GM12878 (cell line): ENCODE measurements around the gene GRK1. TPM values are rescaled to one million over a fixed set of nuclear protein-coding genes. Genes with fewer than 3 reads are reported as not detected.

ENCODE experiments used
- polyA plus RNA-seq, 11 experiments: library from polyadenylated mRNA; depleted of rRNA in 4 of 11; unstranded in 6 of 11; stranded (reverse) in 5 of 11; fragments of >200 nt; fragmentation: Nextera tagmentation in 4 of 11; fragmentation: Illumina TruSeq in 1 of 11; extraction: Ambion mirVana in 4 of 11; extraction: Trizol in 1 of 11; gene quantifications; 1 replicate in 1 of 11; 2 replicates in 10 of 11; pipeline versions ENCODE4 v1.2.1 to v1.2.3, GENCODE V29; 2011 to 2016; ENCODE audit warnings: inconsistent platforms in 2 of 11, missing spikeins in 2 of 11, low read depth in 1 of 11
- total RNA-seq, 4 experiments: library from RNA; depleted of rRNA in 3 of 4; stranded (reverse); fragments of >200 nt in 3 of 4; fragmentation: Illumina TruSeq in 1 of 4; extraction: Trizol in 1 of 4; gene quantifications; 2 replicates each; pipeline versions ENCODE4 v1.2.1 to v1.2.3, GENCODE V29; 2013 to 2021

GRK1 gene
- total and polyA plus RNA-seq, 10 of the 15 experiments (the other 5 are each of a cell fraction or from before 2014, with no cell fraction given), result under 0.01 to 0.04 TPM; not detected in 8

Other genes starting within 250 kb of the GRK1 start
- 1.1 and 1.9 TPM in 2 replicates for gene ADPRHL1, start 213.7 kb upstream of the GRK1 start, total RNA-seq (2014; rRNA removed)
- gene ADPRHL1, start 213.7 kb upstream of the GRK1 start, total RNA-seq (2014; rRNA removed; fragmentation: Illumina TruSeq; extraction: Trizol), result 0.94 and 1.0 TPM in 2 replicates
- 1.2 and 1.6 TPM in 2 replicates for gene ADPRHL1, start 213.7 kb upstream of the GRK1 start, total RNA-seq (2021)
- 0.04 and 0.05 TPM in 2 replicates for gene ADPRHL1, start 213.7 kb upstream of the GRK1 start, polyA plus RNA-seq (2011; rRNA removed)
- gene ADPRHL1, start 213.7 kb upstream of the GRK1 start, polyA plus RNA-seq (2014; fragmentation: Illumina TruSeq; extraction: Trizol), result 0.90 and 1.1 TPM in 2 replicates
- under 1 TPM; 0.10 to 0.13 TPM for gene ADPRHL1, start 213.7 kb upstream of the GRK1 start, polyA plus RNA-seq (2014; fragmentation: Nextera tagmentation; extraction: Ambion mirVana)
- gene ADPRHL1, start 213.7 kb upstream of the GRK1 start, polyA plus RNA-seq (2014; rRNA removed), result 0.63 and 1.4 TPM in 2 replicates
- 1 to 10 TPM in 1 of 2 experiments, under 1 TPM in 1; 0.80 to 1.1 TPM for gene ADPRHL1, start 213.7 kb upstream of the GRK1 start, polyA plus RNA-seq (2016; fragmentation: Nextera tagmentation; extraction: Ambion mirVana)
- gene DCUN1D2, start 176.5 kb upstream of the GRK1 start, total RNA-seq (2014; rRNA removed), result 12.3 and 13.6 TPM in 2 replicates
- 8.6 and 11.0 TPM in 2 replicates for gene DCUN1D2, start 176.5 kb upstream of the GRK1 start, total RNA-seq (2014; rRNA removed; fragmentation: Illumina TruSeq; extraction: Trizol)
- gene DCUN1D2, start 176.5 kb upstream of the GRK1 start, total RNA-seq (2021), result 10.6 and 23.6 TPM in 2 replicates
- 7.7 and 9.9 TPM in 2 replicates for gene DCUN1D2, start 176.5 kb upstream of the GRK1 start, polyA plus RNA-seq (2011; rRNA removed)
- gene DCUN1D2, start 176.5 kb upstream of the GRK1 start, polyA plus RNA-seq (2014; fragmentation: Illumina TruSeq; extraction: Trizol), result 13.7 and 14.7 TPM in 2 replicates
- 1 to 10 TPM; 2.5 to 3.0 TPM for gene DCUN1D2, start 176.5 kb upstream of the GRK1 start, polyA plus RNA-seq (2014; fragmentation: Nextera tagmentation; extraction: Ambion mirVana)
- 15.7 and 18.6 TPM in 2 replicates for gene DCUN1D2, start 176.5 kb upstream of the GRK1 start, polyA plus RNA-seq (2014; rRNA removed)
- 1 to 10 TPM; 6.1 to 6.2 TPM for gene DCUN1D2, start 176.5 kb upstream of the GRK1 start, polyA plus RNA-seq (2016; fragmentation: Nextera tagmentation; extraction: Ambion mirVana)
- 97.9 and 115 TPM in 2 replicates for gene TFDP1, start 82.5 kb upstream of the GRK1 start, total RNA-seq (2014; rRNA removed)
- 95.4 and 98.3 TPM in 2 replicates for gene TFDP1, start 82.5 kb upstream of the GRK1 start, total RNA-seq (2014; rRNA removed; fragmentation: Illumina TruSeq; extraction: Trizol)
- 182 and 186 TPM in 2 replicates for gene TFDP1, start 82.5 kb upstream of the GRK1 start, total RNA-seq (2021)
- gene TFDP1, start 82.5 kb upstream of the GRK1 start, polyA plus RNA-seq (2011; rRNA removed), result 139 and 163 TPM in 2 replicates
- gene TFDP1, start 82.5 kb upstream of the GRK1 start, polyA plus RNA-seq (2014; fragmentation: Illumina TruSeq; extraction: Trizol), result 182 and 225 TPM in 2 replicates
- gene TFDP1, start 82.5 kb upstream of the GRK1 start, polyA plus RNA-seq (2014; fragmentation: Nextera tagmentation; extraction: Ambion mirVana), result 10 to 100 TPM; 64.0 to 95.8 TPM
- gene TFDP1, start 82.5 kb upstream of the GRK1 start, polyA plus RNA-seq (2014; rRNA removed), result 163 and 164 TPM in 2 replicates
- 100 to 1,000 TPM in 1 of 2 experiments, 10 to 100 TPM in 1; 37.7 to 254 TPM for gene TFDP1, start 82.5 kb upstream of the GRK1 start, polyA plus RNA-seq (2016; fragmentation: Nextera tagmentation; extraction: Ambion mirVana)
- 0.16 TPM in 1 of 2 replicates, not detected in the other for gene ATP4B, start 9.0 kb upstream of the GRK1 start, total RNA-seq (2014; rRNA removed)
- gene ATP4B, start 9.0 kb upstream of the GRK1 start, total RNA-seq (2014; rRNA removed; fragmentation: Illumina TruSeq; extraction: Trizol), result 0.18 TPM in 1 of 2 replicates, not detected in the other
- gene ATP4B, start 9.0 kb upstream of the GRK1 start, total RNA-seq (2021), result 0.19 TPM in 1 of 2 replicates, not detected in the other
- not detected in 2 replicates for gene ATP4B, start 9.0 kb upstream of the GRK1 start, polyA plus RNA-seq (2011; rRNA removed)
- gene ATP4B, start 9.0 kb upstream of the GRK1 start, polyA plus RNA-seq (2014; fragmentation: Illumina TruSeq; extraction: Trizol), result 0.09 TPM in 1 of 2 replicates, not detected in the other
- under 1 TPM; 0.05 to 0.32 TPM for gene ATP4B, start 9.0 kb upstream of the GRK1 start, polyA plus RNA-seq (2014; fragmentation: Nextera tagmentation; extraction: Ambion mirVana)
- gene ATP4B, start 9.0 kb upstream of the GRK1 start, polyA plus RNA-seq (2014; rRNA removed), result 0.16 and 0.33 TPM in 2 replicates
- gene ATP4B, start 9.0 kb upstream of the GRK1 start, polyA plus RNA-seq (2016; fragmentation: Nextera tagmentation; extraction: Ambion mirVana), result under 1 TPM; 0.11 to 0.29 TPM
- 0.06 and 0.22 TPM in 2 replicates for gene TMEM255B, start 92.0 kb downstream of the GRK1 start, total RNA-seq (2014; rRNA removed)
- 0.13 and 0.18 TPM in 2 replicates for gene TMEM255B, start 92.0 kb downstream of the GRK1 start, total RNA-seq (2014; rRNA removed; fragmentation: Illumina TruSeq; extraction: Trizol)
- 0.43 and 0.62 TPM in 2 replicates for gene TMEM255B, start 92.0 kb downstream of the GRK1 start, total RNA-seq (2021)
- 0.04 and 0.05 TPM in 2 replicates for gene TMEM255B, start 92.0 kb downstream of the GRK1 start, polyA plus RNA-seq (2011; rRNA removed)
- 0.05 and 0.15 TPM in 2 replicates for gene TMEM255B, start 92.0 kb downstream of the GRK1 start, polyA plus RNA-seq (2014; fragmentation: Illumina TruSeq; extraction: Trizol)
- gene TMEM255B, start 92.0 kb downstream of the GRK1 start, polyA plus RNA-seq (2014; fragmentation: Nextera tagmentation; extraction: Ambion mirVana), result not detected
- gene TMEM255B, start 92.0 kb downstream of the GRK1 start, polyA plus RNA-seq (2014; rRNA removed), result 0.23 and 0.27 TPM in 2 replicates
- under 1 TPM in 1 of 2 experiments, not detected in 1; 0.04 TPM for gene TMEM255B, start 92.0 kb downstream of the GRK1 start, polyA plus RNA-seq (2016; fragmentation: Nextera tagmentation; extraction: Ambion mirVana)
- 0.11 TPM in 2 replicates for gene GAS6, start 196.9 kb downstream of the GRK1 start, total RNA-seq (2014; rRNA removed)
- 0.09 TPM in 1 of 2 replicates, not detected in the other for gene GAS6, start 196.9 kb downstream of the GRK1 start, total RNA-seq (2014; rRNA removed; fragmentation: Illumina TruSeq; extraction: Trizol)
- 0.24 and 0.59 TPM in 2 replicates for gene GAS6, start 196.9 kb downstream of the GRK1 start, total RNA-seq (2021)
- 0.04 and 0.06 TPM in 2 replicates for gene GAS6, start 196.9 kb downstream of the GRK1 start, polyA plus RNA-seq (2011; rRNA removed)
- 0.07 TPM in 1 of 2 replicates, not detected in the other for gene GAS6, start 196.9 kb downstream of the GRK1 start, polyA plus RNA-seq (2014; fragmentation: Illumina TruSeq; extraction: Trizol)
- not detected for gene GAS6, start 196.9 kb downstream of the GRK1 start, polyA plus RNA-seq (2014; fragmentation: Nextera tagmentation; extraction: Ambion mirVana)
- 0.03 and 0.11 TPM in 2 replicates for gene GAS6, start 196.9 kb downstream of the GRK1 start, polyA plus RNA-seq (2014; rRNA removed)
- gene GAS6, start 196.9 kb downstream of the GRK1 start, polyA plus RNA-seq (2016; fragmentation: Nextera tagmentation; extraction: Ambion mirVana), result under 1 TPM; 0.36 to 0.38 TPM